GM23338 (cell line): ENCODE measurements around the gene ADORA1. TPM values are rescaled to one million over a fixed set of nuclear protein-coding genes. Genes with fewer than 3 reads are reported as not detected.

ENCODE experiments used
- ATAC-seq: fragments of 200-7000 bp; cut with Tn5 transposase; 3 replicates; pipeline ENCODE4 v1.9.1; 2020
- DNase-seq: peaks from one replicate; pipeline ENCODE4 v3.0.0-alpha.2; 2015; ENCODE audit warnings: low spot score
- H2AFZ ChIP-seq: fragments of 200-600 bp; sonication (generic); 2 replicates; pipeline ENCODE4 v1.8.0; 2016; ENCODE audit warnings: antibody characterized with exemption, mild to moderate bottlenecking, moderate library complexity
- H3F3A ChIP-seq: fragments of 200-600 bp; sonication (generic); replicated peaks from 2 replicates; pipeline ENCODE4 v1.8.0; 2017; ENCODE audit warnings: antibody characterized with exemption, mixed run types, low read depth
- H3K27ac ChIP-seq: fragments of 200-600 bp; sonication (generic); 2 replicates; pipeline ENCODE4 v1.6.1; 2016; ENCODE audit warnings: low read depth
- H3K27me3 ChIP-seq: fragments of 200-600 bp; sonication (generic); 2 replicates; pipeline ENCODE4 v1.8.0; 2016; ENCODE audit warnings: mild to moderate bottlenecking, mixed run types, moderate library complexity; ENCODE audit not compliant: insufficient read depth
- H3K36me3 ChIP-seq: fragments of 200-600 bp; sonication (generic); 2 replicates; pipeline ENCODE4 v1.8.0; 2016; ENCODE audit warnings: mild to moderate bottlenecking; ENCODE audit not compliant: insufficient read depth
- H3K4me1 ChIP-seq: fragments of 200-600 bp; sonication (generic); 2 replicates; pipeline ENCODE4 v1.8.0; 2016; ENCODE audit warnings: mild to moderate bottlenecking, moderate library complexity; ENCODE audit not compliant: insufficient read depth
- H3K4me2 ChIP-seq: fragments of 200-600 bp; sonication (generic); 2 replicates; pipeline ENCODE4 v1.7.1; 2017; ENCODE audit warnings: mixed run types
- H3K4me3 ChIP-seq: fragments of 200-600 bp; sonication (generic); 2 replicates; pipeline ENCODE4 v1.6.1; 2016; ENCODE audit warnings: mixed run types
- H3K79me2 ChIP-seq: fragments of 200-600 bp; sonication (generic); replicated peaks from 2 replicates; pipeline ENCODE4 v1.8.0; 2017; ENCODE audit warnings: mild to moderate bottlenecking; ENCODE audit not compliant: insufficient read depth
- H3K9me2 ChIP-seq: fragments of 200-600 bp; sonication (generic); 2 replicates; pipeline ENCODE4 v1.8.0; 2017; ENCODE audit not compliant: insufficient read depth
- H4K20me1 ChIP-seq: fragments of 200-600 bp; sonication (generic); replicated peaks from 2 replicates; pipeline ENCODE4 v1.8.0; 2017; ENCODE audit warnings: mild to moderate bottlenecking; ENCODE audit not compliant: insufficient read depth
- H3K27ac Mint-ChIP-seq: 2 replicates; pipeline ENCODE4 v1.8.0; 2020; ENCODE audit warnings: inconsistent platforms, mild to moderate bottlenecking, moderate library complexity, mixed read lengths
- H3K27me3 Mint-ChIP-seq: 3 replicates; pipeline ENCODE4 v1.8.0; 2022; ENCODE audit warnings: low read depth, mild to moderate bottlenecking, moderate library complexity, mixed read lengths, inconsistent platforms; ENCODE audit not compliant: insufficient read depth, poor library complexity
- H3K36me3 Mint-ChIP-seq: 3 replicates; pipeline ENCODE4 v1.8.0; 2021; ENCODE audit warnings: low read depth, mild to moderate bottlenecking, inconsistent platforms, moderate library complexity, mixed read lengths
- H3K4me1 Mint-ChIP-seq: 3 replicates; pipeline ENCODE4 v1.8.0; 2020; ENCODE audit warnings: mild to moderate bottlenecking, inconsistent platforms, mixed read lengths
- H3K4me3 Mint-ChIP-seq: 3 replicates; pipeline ENCODE4 v1.8.0; 2021; ENCODE audit warnings: moderate library complexity, mild to moderate bottlenecking, inconsistent platforms, mixed read lengths
- H3K9me3 Mint-ChIP-seq: 3 replicates; pipeline ENCODE4 v1.8.0; 2020; ENCODE audit warnings: moderate library complexity, mild to moderate bottlenecking, inconsistent platforms, mixed read lengths
- CREB1 ChIP-seq: fragments of 250-450 bp; sonication (Bioruptor Pico); IDR thresholded peaks from 2 replicates; pipeline ENCODE4 v1.5.0; 2020; ENCODE audit warnings: low read depth, mild to moderate bottlenecking, moderate library complexity
- ETS1 ChIP-seq: IDR thresholded peaks from 2 replicates; pipeline ENCODE4 v1.6.1; 2016; ENCODE audit warnings: antibody characterized with exemption
- EZH2 ChIP-seq: fragments of 200-600 bp; sonication (generic); IDR thresholded peaks from one replicate; pipeline ENCODE4 v1.8.0; 2017; ENCODE audit warnings: antibody characterized with exemption, mild to moderate bottlenecking, low read depth; ENCODE audit not compliant: unreplicated experiment
- EZH2phosphoT487 ChIP-seq: fragments of 200-600 bp; sonication (generic); IDR thresholded peaks from one replicate; pipeline ENCODE4 v1.8.1; 2018; ENCODE audit warnings: antibody characterized with exemption; ENCODE audit not compliant: unreplicated experiment
- JUNB ChIP-seq: IDR thresholded peaks from one replicate; pipeline ENCODE4 v1.6.1; 2016; ENCODE audit warnings: antibody characterized with exemption; ENCODE audit not compliant: unreplicated experiment
- POLR2AphosphoS5 ChIP-seq: IDR thresholded peaks from 2 replicates; pipeline ENCODE4 v1.6.1; 2016; ENCODE audit warnings: antibody characterized with exemption, low read depth
- REST ChIP-seq: IDR thresholded peaks from one replicate; pipeline ENCODE4 v1.6.1; 2018; ENCODE audit warnings: antibody characterized with exemption; ENCODE audit not compliant: unreplicated experiment
- STAT1 ChIP-seq: IDR thresholded peaks from one replicate; pipeline ENCODE4 v1.6.1; 2016; ENCODE audit warnings: antibody characterized with exemption; ENCODE audit not compliant: unreplicated experiment
- ZNF114 ChIP-seq: fragments of 250-450 bp; sonication (Bioruptor Pico); IDR thresholded peaks from 2 replicates; pipeline ENCODE4 v1.5.0; 2020; ENCODE audit warnings: mild to moderate bottlenecking, moderate library complexity
- ZNF331 ChIP-seq: fragments of 250-450 bp; sonication (Bioruptor Pico); IDR thresholded peaks from 2 replicates; pipeline ENCODE4 v1.5.0; 2020; ENCODE audit warnings: low read depth, mild to moderate bottlenecking, moderate library complexity
- polyA plus RNA-seq: library from polyadenylated mRNA; unstranded; fragments of >200 nt; fragmentation: Nextera tagmentation; extraction: Ambion mirVana; gene quantifications from 2 replicates; pipeline ENCODE4 v1.2.1, GENCODE V29; 2016
- total RNA-seq: library from RNA; depleted of rRNA; stranded (reverse); fragments of >200 nt; shearing (Covaris generic); gene quantifications from 2 replicates; pipeline ENCODE4 v1.2.3, GENCODE V29; 2014

The ADORA1 gene
- total and polyA plus RNA-seq, 2 experiments from 2014 or later, result 0.63 to 1.8 TPM

- Histone ChIP-seq H3K79me2 (no peaks in the 10 kb centered on the region), H3K4me1 (peaks cover 10% of the 10 kb centered on the region), H3K4me3 (no peak overlapping the region), H3K27ac (no peak overlapping the region), H3K9me2 (0 out of 2 replicates have a peak, but pooled peaks cover 5% of the 10 kb centered on the region), H3K27me3 (no peaks in the 10 kb centered on the region), H4K20me1 (no peaks in the 10 kb centered on the region), H2AFZ (no peak overlapping the region), H3K36me3 (no peaks in the 10 kb centered on the region), H3K4me2 (no peak overlapping the region), H3F3A (no peaks in the 10 kb centered on the region)
- no peaks in the 10 kb centered on the region for H3K36me3 Mint-ChIP-seq
- ATAC-seq (no peak), DNase-seq (no peak)
- peaks cover 35% of the 10 kb centered on the region for H3K4me1 Mint-ChIP-seq
- no peak overlapping the region for H3K4me3 Mint-ChIP-seq
- H3K9me3 Mint-ChIP-seq, result no peaks in the 10 kb centered on the region
- H3K27me3 Mint-ChIP-seq, result peaks cover 9% of the 10 kb centered on the region
- no peak overlapping the region for H3K27ac Mint-ChIP-seq
- TF ChIP-seq ETS1 (no peak), REST (no peak), POLR2AphosphoS5 (no peak), CREB1 (CRISPR knock-in tag) (no peak), ZNF331 (CRISPR knock-in tag) (no peak), ZNF114 (CRISPR knock-in tag) (no peak), EZH2 (no peak), EZH2phosphoT487 (no peak)
These were observed 54.3 kb downstream of the ADORA1 start for GRCh38 chr1:203181586-203182386.

DNA sequence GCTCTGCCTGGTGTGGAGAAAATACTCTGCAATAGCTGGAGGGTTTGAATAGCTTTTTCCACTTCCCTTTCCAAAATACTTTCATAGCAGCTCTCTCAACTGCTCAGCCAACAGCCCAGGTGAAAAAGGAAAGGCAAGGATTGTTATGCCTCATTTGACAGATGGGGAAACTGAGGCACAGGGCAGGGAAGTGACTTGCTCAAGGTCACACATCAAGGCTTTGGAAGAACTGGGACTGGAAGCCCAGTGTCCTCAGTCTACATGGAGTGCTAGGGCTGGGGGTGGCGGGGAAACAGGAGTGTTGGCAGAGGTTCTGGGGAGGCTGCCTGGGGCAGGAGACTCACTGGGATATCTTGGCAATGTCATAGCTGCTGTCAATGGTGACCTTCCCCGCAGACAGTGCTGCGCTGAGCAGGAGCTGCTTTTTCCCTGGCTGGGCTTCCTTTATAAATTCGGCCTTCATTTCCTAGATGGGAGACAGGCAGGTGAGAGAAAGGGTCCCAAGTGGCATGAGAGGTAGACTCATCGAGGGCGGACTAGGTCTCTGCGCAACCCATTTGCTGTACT, 54.9 kb downstream of the ADORA1 start:
- peaks cover 39% of the 10 kb centered on the region for H3K4me1 Mint-ChIP-seq
- TF ChIP-seq ZNF331 (CRISPR knock-in tag), result no peak
- no peak for TF ChIP-seq EZH2phosphoT487
- no peak for TF ChIP-seq JUNB
- TF ChIP-seq POLR2AphosphoS5, result no peak
- no peak for TF ChIP-seq REST
- no peak for TF ChIP-seq STAT1
- no peak for TF ChIP-seq CREB1 (CRISPR knock-in tag)

More for the DNA sequence above, 54.9 kb downstream of the ADORA1 start:
- ATAC-seq (no peak), DNase-seq (no peak)
- H3F3A ChIP-seq, result no peaks in the 10 kb centered on the region
- Mint-ChIP-seq H3K36me3 (no peaks in the 10 kb centered on the region), H3K27me3 (peaks cover 9% of the 10 kb centered on the region), H3K9me3 (no peaks in the 10 kb centered on the region), H3K4me3 (no peak overlapping the region), H3K27ac (no peak overlapping the region)
- H3K9me2 ChIP-seq, result 0 out of 2 replicates have a peak, but pooled peaks cover 5% of the 10 kb centered on the region
- no peak overlapping the region for H3K4me2 ChIP-seq
- no peaks in the 10 kb centered on the region for H3K27me3 ChIP-seq
- H2AFZ ChIP-seq, result no peak overlapping the region
- H3K36me3 ChIP-seq, result no peaks in the 10 kb centered on the region
- no peak overlapping the region for H3K27ac ChIP-seq
- no peak overlapping the region for H3K4me3 ChIP-seq
- H3K79me2 ChIP-seq, result no peaks in the 10 kb centered on the region
- peaks cover 16% of the 10 kb centered on the region for H3K4me1 ChIP-seq
- H4K20me1 ChIP-seq, result no peaks in the 10 kb centered on the region
